Liver (tissue), 3 donors: ENCODE data around the gene STXBP6.

Experiments used
- CTCF ChIP-seq: fragments of 150-350 bp; IDR thresholded peaks from 2 replicates; pipeline ENCODE4 v1.5.1; 2017; ENCODE audit warnings: improper control_type of control experiment, low read depth, low read length; ENCODE audit not compliant: missing input control
- EGR1 ChIP-seq, 2 donors: IDR thresholded peaks; 2 replicates each; pipeline ENCODE4 v1.6.1; 2016 to 2018; ENCODE audit warnings: antibody characterized with exemption in 2 of 2, low read depth in 2 of 2
- NR2F2 ChIP-seq: IDR thresholded peaks from 2 replicates; pipeline ENCODE4 v1.6.1; 2016; ENCODE audit warnings: antibody characterized with exemption
- REST ChIP-seq: IDR thresholded peaks from 2 replicates; pipeline ENCODE4 v1.6.1; 2016; ENCODE audit warnings: antibody characterized with exemption, mild to moderate bottlenecking
- SP1 ChIP-seq: IDR thresholded peaks from 2 replicates; pipeline ENCODE4 v1.6.1; 2018; ENCODE audit warnings: antibody characterized with exemption, mild to moderate bottlenecking
- TAF1 ChIP-seq: conservative IDR thresholded peaks from 2 replicates; pipeline ENCODE4 v1.6.1; 2016; ENCODE audit warnings: antibody characterized with exemption, mild to moderate bottlenecking
- TF ChIP-seq, protein P1 (sequence below): IDR thresholded peaks from 2 replicates; pipeline ENCODE4 v1.6.1; 2016; ENCODE audit warnings: antibody characterized with exemption
- donor health status: healthy.
- donor health status: healthy.

- TF ChIP-seq, protein P1, sequence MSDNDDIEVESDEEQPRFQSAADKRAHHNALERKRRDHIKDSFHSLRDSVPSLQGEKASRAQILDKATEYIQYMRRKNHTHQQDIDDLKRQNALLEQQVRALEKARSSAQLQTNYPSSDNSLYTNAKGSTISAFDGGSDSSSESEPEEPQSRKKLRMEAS, result no peak
- no peak for TF ChIP-seq CTCF
- no peak for TF ChIP-seq EGR1 (IDR thresholded peaks at IDR 0.05; ENCODE audit: low read depth in 2 of 2)
- no peak for TF ChIP-seq NR2F2
- TF ChIP-seq REST, result no peak
- TF ChIP-seq TAF1, result no peak
- TF ChIP-seq SP1, result no peak
These were observed 231.1 kb downstream of the STXBP6 start for GRCh38 chr14:24818823-24819341.
